Stimulated activated CD4-positive, alpha-beta T cell treated with anti-CD3 and anti-CD28 coated beads, Interleukin-12 subunit alpha, Interleukin-12 subunit beta, amount 100 ng/mL, for 48 hours (primary cell): ENCODE results near the gene ZNF239.
"Not testable (repeated sequence)": the region's sequence is repeated elsewhere in the genome, so short reads cannot be mapped to it uniquely, and the experiment has no call there.

Source experiments
- DNase-seq, 3 donors: peaks; one replicate each; pipeline ENCODE4 v3.0.0-alpha.2; 2020; ENCODE audit warnings: low read depth in 2 of 3, low spot score in 1 of 3

Gene ZNF239

GRCh38 chr10:43584051-43584450, 9.6 kb upstream of the ZNF239 start:
- no peak for DNase-seq

GRCh38 chr10:43576580-43576979, 2.2 kb upstream of the ZNF239 start:
- no peak for DNase-seq

GRCh38 chr10:43576062-43576461, 1.6 kb upstream of the ZNF239 start:
- DNase-seq: no peak

- no peak for DNase-seq
These were observed 490 bp upstream of the ZNF239 start for GRCh38 chr10:43574906-43575305.

GRCh38 chr10:43573250-43574000, 991 bp downstream of the ZNF239 start:
- DNase-seq: no peak

- no peak for DNase-seq
These were observed 3.4 kb downstream of the ZNF239 start for GRCh38 chr10:43570971-43571370.

- DNase-seq: no peak
These were observed 4.7 kb downstream of the ZNF239 start for GRCh38 chr10:43569681-43570080.

- no peak for DNase-seq
These were observed 17.2 kb downstream of the ZNF239 start for GRCh38 chr10:43557214-43557613.

- not testable (repeated sequence) for DNase-seq
These were observed 30.7 kb downstream of the ZNF239 start for GRCh38 chr10:43543746-43544145.

GRCh38 chr10:43524434-43525247, 49.8 kb downstream of the ZNF239 start:
- DNase-seq: no peak
